ENCODE data around the gene PLCD1. TPM values are rescaled to one million over a fixed set of nuclear protein-coding genes. Genes with fewer than 3 reads are reported as not detected.

PLCD1 gene
- total and polyA plus RNA-seq, 2 of the 13 experiments (the other 11 are each of a cell fraction or from before 2014, with no cell fraction given) = 10.1 to 12.4 TPM

GRCh38 chr3:37964716-37965115, 64.7 kb downstream of the PLCD1 start (continued):
- peak; percentile 35; the same call in 1 of the 2 replicates for TF ChIP-seq ZNF878 (CRISPR knock-in tag; IDR thresholded peaks at IDR 0.05)
- TF ChIP-seq SAP130 (CRISPR knock-in tag; IDR thresholded peaks at IDR 0.05; ENCODE audit: low read depth) = peak; percentile 73
- no peak for TF ChIP-seq FOXO1 (CRISPR knock-in tag; IDR thresholded peaks at IDR 0.05)

GRCh38 chr3:37964146-37964545, 65.3 kb downstream of the PLCD1 start:
- in situ Hi-C loops (cut with HindIII; ENCODE audit: extremely low pct_ligation_motif_present, low pct_unique_long_range_greater_than_20kb) = no loop called here
- no TSS peak for BruUV-seq (replicated peaks)
- 71% methylated on average over 3 of the region's 3 CpGs for WGBS (ENCODE audit: low lambda C conversion rate)
- FAIRE-seq (peak; percentile 8), ATAC-seq (no peak), DNase-seq (ENCODE audit: low spot score) (no peak)
- CTCF ChIA-PET (ENCODE audit: low intra/inter-chr PET ratio, low total read pairs) = interaction anchor here (5.3 kb wide), 1 partner anchor 108 kb away, joined by 59 read pairs; no protein-coding TSS in a partner anchor
- H3K27me3 ChIP-seq (ENCODE audit: control insufficient read depth in 1 of 2, insufficient read depth in 2 of 2, low read length in 2 of 2) = no peaks in the 10 kb centered on the region
- peaks cover 3% of the 10 kb centered on the region for H3K79me2 ChIP-seq (ENCODE audit: insufficient read depth, low read length)
- H3K36me3 ChIP-seq (replicated peaks in 1 of 2; ENCODE audit: control insufficient read depth in 1 of 2, insufficient read depth in 2 of 2, low read length in 2 of 2) = peaks cover 7 to 32% of the 10 kb centered on the region in 2 experiments; a peak in 4 of 5 replicates
- no peaks in the 10 kb centered on the region for H3K9me3 ChIP-seq (ENCODE audit: low read length)
- H3K9ac ChIP-seq (ENCODE audit: insufficient read depth, low read depth, low read length) = peak overlapping the region; percentile 9; the same call in 1 of the 2 replicates
- peaks cover 63% of the 10 kb centered on the region for H3K4me1 ChIP-seq (ENCODE audit: insufficient read depth, low read length)
- no peaks in the 10 kb centered on the region for H4K20me1 ChIP-seq (ENCODE audit: insufficient read depth, low read length)
- peak overlapping the region in 1 of 3 experiments; percentile 2; a peak in 1 of 6 replicates for H3K4me3 ChIP-seq (replicated peaks in 1 of 3; ENCODE audit: insufficient read depth in 1 of 3, low read depth in 2 of 3, low read length in 3 of 3)
- POLR2A ChIA-PET = interaction anchor here (0.6 to 2.6 kb wide), 19 partner anchors 11 to 424 kb away, joined by 3 to 20 read pairs (median 4); partner anchors contain the start of gene OXSR1
- peak overlapping the region; percentile 54 for H3K4me2 ChIP-seq (ENCODE audit: low read depth, low read length)
- peak overlapping the region; percentile 58 for H3K27ac ChIP-seq (ENCODE audit: extremely low read length, insufficient read depth, low read length)
- intact Hi-C loops (cut with micrococcal nuclease; ENCODE audit: unreplicated experiment) = loop anchor here (1.0 to 2.0 kb wide), 2 partner anchors 29 to 58 kb away; no protein-coding TSS in a partner anchor
- TF ChIP-seq ZNF737 (CRISPR knock-in tag; IDR thresholded peaks at IDR 0.05; ENCODE audit: borderline replicate concordance) = no peak
- TF ChIP-seq CBX2 (IDR thresholded peaks at IDR 0.05; ENCODE audit: low read depth, low read length) = no peak
- TF ChIP-seq CBX2 (CRISPR knock-in tag; IDR thresholded peaks at IDR 0.05; ENCODE audit: low read depth) = no peak
- no peak overlapping the region for H2AFZ ChIP-seq (ENCODE audit: low read length)

DNA sequence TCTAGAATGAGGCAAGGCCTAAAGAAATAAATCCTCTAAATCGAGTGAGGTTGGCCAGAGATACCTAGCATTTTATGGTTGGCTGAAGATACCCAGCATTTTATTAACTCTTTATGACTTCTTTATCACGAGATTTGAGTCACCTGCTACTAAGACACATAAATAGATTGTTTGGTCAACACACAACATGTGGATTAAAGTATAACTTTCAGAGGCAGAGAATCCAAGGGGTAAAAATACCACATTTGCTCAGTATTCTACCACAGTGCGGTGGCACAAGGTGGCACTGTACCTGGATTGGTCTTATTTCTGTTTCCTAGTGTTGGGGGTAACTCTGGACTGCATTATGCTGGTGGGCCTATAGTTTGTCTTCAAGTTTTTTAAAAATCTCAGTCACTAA, 65.8 kb downstream of the PLCD1 start:
- ChIA-PET CTCF (ENCODE audit: low intra/inter-chr PET ratio, low total read pairs) (no interaction called here), POLR2A (interaction anchor here (0.6 to 1.7 kb wide), 4 partner anchors 11 to 110 kb away, joined by 3 to 8 read pairs (median 4); no protein-coding TSS in a partner anchor)
- H3K4me2 ChIP-seq (ENCODE audit: low read depth, low read length) = peak overlapping the region; percentile 16; the same call in 1 of the 2 replicates
- in situ Hi-C loops (cut with HindIII; ENCODE audit: extremely low pct_ligation_motif_present, low pct_unique_long_range_greater_than_20kb) (no loop called here), intact Hi-C loops (cut with micrococcal nuclease; ENCODE audit: unreplicated experiment) (loop anchor here (1.0 to 2.0 kb wide), 2 partner anchors 29 to 57 kb away; no protein-coding TSS in a partner anchor)
- no peaks in the 10 kb centered on the region for H3K9me3 ChIP-seq (ENCODE audit: low read length)
- H3K79me2 ChIP-seq (ENCODE audit: insufficient read depth, low read length) = peaks cover 3% of the 10 kb centered on the region
- no peaks in the 10 kb centered on the region for H4K20me1 ChIP-seq (ENCODE audit: insufficient read depth, low read length)
- 85% methylated on average over 3 of the region's 3 CpGs for whole genome bisulfite sequencing (ENCODE audit: low lambda C conversion rate)
- H3K4me1 ChIP-seq (ENCODE audit: insufficient read depth, low read length) = peaks cover 63% of the 10 kb centered on the region
- ATAC-seq (no peak), DNase-seq (ENCODE audit: low spot score) (no peak), FAIRE-seq (no peak)
- no TSS peak for BruUV-seq (replicated peaks)
- H3K36me3 ChIP-seq (replicated peaks in 1 of 2; ENCODE audit: control insufficient read depth in 1 of 2, insufficient read depth in 2 of 2, low read length in 2 of 2) = peaks cover 7 to 31% of the 10 kb centered on the region in 2 experiments
- no peak overlapping the region for H2AFZ ChIP-seq (ENCODE audit: low read length)
- TF ChIP-seq ATF7-NPFF (CRISPR knock-in tag; IDR thresholded peaks at IDR 0.05; ENCODE audit: low read depth) (no peak), ZNF253 (CRISPR knock-in tag; IDR thresholded peaks at IDR 0.05; ENCODE audit: borderline replicate concordance) (no peak), ZNF652 (CRISPR knock-in tag; IDR thresholded peaks at IDR 0.05; ENCODE audit: borderline replicate concordance, low read depth) (peak; percentile 47; the same call in 1 of the 2 replicates), POGZ (CRISPR knock-in tag; IDR thresholded peaks at IDR 0.05) (no peak)
- TF ChIP-seq, protein P1, sequence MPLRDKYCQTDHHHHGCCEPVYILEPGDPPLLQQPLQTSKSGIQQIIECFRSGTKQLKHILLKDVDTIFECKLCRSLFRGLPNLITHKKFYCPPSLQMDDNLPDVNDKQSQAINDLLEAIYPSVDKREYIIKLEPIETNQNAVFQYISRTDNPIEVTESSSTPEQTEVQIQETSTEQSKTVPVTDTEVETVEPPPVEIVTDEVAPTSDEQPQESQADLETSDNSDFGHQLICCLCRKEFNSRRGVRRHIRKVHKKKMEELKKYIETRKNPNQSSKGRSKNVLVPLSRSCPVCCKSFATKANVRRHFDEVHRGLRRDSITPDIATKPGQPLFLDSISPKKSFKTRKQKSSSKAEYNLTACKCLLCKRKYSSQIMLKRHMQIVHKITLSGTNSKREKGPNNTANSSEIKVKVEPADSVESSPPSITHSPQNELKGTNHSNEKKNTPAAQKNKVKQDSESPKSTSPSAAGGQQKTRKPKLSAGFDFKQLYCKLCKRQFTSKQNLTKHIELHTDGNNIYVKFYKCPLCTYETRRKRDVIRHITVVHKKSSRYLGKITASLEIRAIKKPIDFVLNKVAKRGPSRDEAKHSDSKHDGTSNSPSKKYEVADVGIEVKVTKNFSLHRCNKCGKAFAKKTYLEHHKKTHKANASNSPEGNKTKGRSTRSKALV (CRISPR knock-in tag; IDR thresholded peaks at IDR 0.05) = 0 out of 2 replicates have a peak, but pooled peaks have one; percentile 11
- no peaks in the 10 kb centered on the region for H3K27me3 ChIP-seq (ENCODE audit: control insufficient read depth in 1 of 2, insufficient read depth in 2 of 2, low read length in 2 of 2)
- no peak overlapping the region for H3K9ac ChIP-seq (ENCODE audit: insufficient read depth, low read depth, low read length)
- no peak overlapping the region for H3K4me3 ChIP-seq (replicated peaks in 1 of 3; ENCODE audit: insufficient read depth in 1 of 3, low read depth in 2 of 3, low read length in 3 of 3)
- H3K27ac ChIP-seq (ENCODE audit: extremely low read length, insufficient read depth, low read length) = peak overlapping the region; percentile 58

Measured in HepG2 (cell line).